Hepatocyte (in vitro differentiated cells): ENCODE data around the gene ESPL1. TPM values are rescaled to one million over a fixed set of nuclear protein-coding genes. Genes with fewer than 3 reads are reported as not detected.

Experiments used
- DNase-seq: peaks from one replicate; pipeline ENCODE4 v3.0.0-alpha.2; 2016; ENCODE audit warnings: low spot score
- H2AFZ ChIP-seq: fragments of 200-600 bp; sonication (generic); 2 replicates; pipeline ENCODE4 v1.6.0; 2016; ENCODE audit warnings: antibody characterized with exemption, mild to moderate bottlenecking
- H3K27ac ChIP-seq: fragments of 200-600 bp; sonication (generic); 2 replicates; pipeline ENCODE4 v1.5.1; 2016; ENCODE audit warnings: mild to moderate bottlenecking
- H3K27me3 ChIP-seq: fragments of 200-600 bp; sonication (generic); 2 replicates; pipeline ENCODE4 v1.6.1; 2016
- H3K36me3 ChIP-seq: fragments of 200-600 bp; sonication (generic); replicated peaks from 2 replicates; pipeline ENCODE4 v1.5.1; 2016; ENCODE audit warnings: low read depth; ENCODE audit not compliant: insufficient read depth
- H3K4me1 ChIP-seq: fragments of 200-600 bp; sonication (generic); 2 replicates; pipeline ENCODE4 v1.5.1; 2016; ENCODE audit warnings: mild to moderate bottlenecking, moderate library complexity; ENCODE audit not compliant: insufficient read depth
- H3K4me2 ChIP-seq: fragments of 200-600 bp; sonication (generic); 2 replicates; pipeline ENCODE4 v1.6.0; 2016
- H3K4me3 ChIP-seq: fragments of 200-600 bp; sonication (generic); 2 replicates; pipeline ENCODE4 v1.5.1; 2016; ENCODE audit warnings: mild to moderate bottlenecking
- H3K79me2 ChIP-seq: fragments of 200-600 bp; sonication (generic); 2 replicates; pipeline ENCODE4 v1.6.0; 2017; ENCODE audit warnings: mild to moderate bottlenecking
- H3K9me2 ChIP-seq: fragments of 200-600 bp; sonication (generic); replicated peaks from 2 replicates; pipeline ENCODE4 v1.6.0; 2017; ENCODE audit warnings: mild to moderate bottlenecking; ENCODE audit not compliant: insufficient read depth
- H3K9me3 ChIP-seq: fragments of 200-600 bp; sonication (generic); 2 replicates; pipeline ENCODE4 v1.5.1; 2016; ENCODE audit warnings: low read depth, mild to moderate bottlenecking
- H4K20me1 ChIP-seq: fragments of 200-600 bp; sonication (generic); 2 replicates; pipeline ENCODE4 v1.6.0; 2016; ENCODE audit warnings: mild to moderate bottlenecking; ENCODE audit not compliant: insufficient read depth, poor library complexity, severe bottlenecking
- EZH2 ChIP-seq: fragments of 200-600 bp; sonication (generic); IDR thresholded peaks from 2 replicates; pipeline ENCODE4 v1.6.1; 2016; ENCODE audit warnings: antibody characterized with exemption, mild to moderate bottlenecking, borderline replicate concordance
- EZH2phosphoT487 ChIP-seq: fragments of 200-600 bp; sonication (generic); IDR thresholded peaks from one replicate; pipeline ENCODE4 v1.6.1; 2018; ENCODE audit warnings: antibody characterized with exemption, mild to moderate bottlenecking, low read depth, moderate library complexity; ENCODE audit not compliant: unreplicated experiment, severe bottlenecking
- WGBS: methylation state at CpG from one replicate; pipeline ENCODE4 v1.1.6; 2016; ENCODE audit warnings: low lambda C conversion rate; ENCODE audit errors: missing lambda C conversion rate; 5-methylcytosine and 5-hydroxymethylcytosine counted together
- polyA plus RNA-seq: library from polyadenylated mRNA; unstranded; fragments of >200 nt; fragmentation: Nextera tagmentation; extraction: Ambion mirVana; gene quantifications from 2 replicates; pipeline ENCODE4 v1.2.1, GENCODE V29; 2016
- total RNA-seq: library from RNA; depleted of rRNA; stranded (reverse); fragments of >200 nt; gene quantifications from 2 replicates; pipeline ENCODE4 v1.2.3, GENCODE V29; 2014
- TF ChIP-seq, protein P1 (sequence below): fragments of 200-600 bp; sonication (generic); IDR thresholded peaks from 2 replicates; pipeline ENCODE4 v1.5.1; 2016; ENCODE audit warnings: antibody characterized with exemption, mild to moderate bottlenecking; ENCODE audit not compliant: poor library complexity

The ESPL1 gene
- total and polyA plus RNA-seq, 2 experiments from 2014 or later, result 5.8 to 7.6 TPM

DNA sequence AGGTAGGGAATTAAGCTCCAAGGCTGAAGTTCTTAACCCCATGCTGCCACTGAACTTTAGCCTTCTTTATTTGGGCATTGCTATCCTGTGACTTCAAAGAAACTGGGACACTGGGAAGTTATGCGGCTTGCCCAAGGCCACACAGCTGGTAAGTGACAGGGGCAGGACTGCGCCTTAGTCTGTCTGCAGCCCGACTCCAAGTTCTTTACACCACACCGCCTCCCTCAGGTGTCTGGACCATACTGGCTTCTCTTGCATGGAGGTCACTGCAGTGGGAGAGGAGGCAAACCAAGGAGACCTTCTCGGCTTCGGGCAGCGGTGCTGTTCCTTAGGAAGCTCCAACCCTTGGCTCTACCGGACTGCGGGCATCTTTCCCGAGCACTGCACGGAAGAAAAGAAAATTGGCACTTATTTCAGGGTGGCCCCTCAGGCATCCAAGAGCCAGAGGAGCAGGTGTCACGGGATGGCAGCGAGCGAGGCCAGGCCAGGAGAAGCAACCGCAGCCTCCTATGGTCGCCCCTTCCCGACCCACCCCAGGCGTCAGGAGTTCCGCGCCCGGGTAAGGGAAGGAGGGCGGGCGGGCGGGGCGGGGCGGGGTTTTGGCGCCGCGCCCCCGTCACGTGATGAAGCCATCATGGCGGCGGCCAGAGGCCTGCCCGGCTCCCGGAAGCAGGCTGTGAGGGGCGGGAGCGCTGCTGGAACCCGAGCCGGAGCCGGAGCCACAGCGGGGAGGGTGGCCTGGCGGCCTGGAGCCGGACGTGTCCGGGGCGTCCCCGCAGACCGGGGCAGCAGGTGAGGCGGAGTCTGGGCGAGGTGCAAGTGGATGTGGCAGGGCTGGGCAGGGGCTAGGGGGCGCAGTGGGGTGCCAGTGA, 16.4 kb upstream of the ESPL1 start:
- no peaks in the 10 kb centered on the region for H3K27me3 ChIP-seq
- WGBS, result 1% methylated on average over 18 of the region's 51 CpGs

DNA sequence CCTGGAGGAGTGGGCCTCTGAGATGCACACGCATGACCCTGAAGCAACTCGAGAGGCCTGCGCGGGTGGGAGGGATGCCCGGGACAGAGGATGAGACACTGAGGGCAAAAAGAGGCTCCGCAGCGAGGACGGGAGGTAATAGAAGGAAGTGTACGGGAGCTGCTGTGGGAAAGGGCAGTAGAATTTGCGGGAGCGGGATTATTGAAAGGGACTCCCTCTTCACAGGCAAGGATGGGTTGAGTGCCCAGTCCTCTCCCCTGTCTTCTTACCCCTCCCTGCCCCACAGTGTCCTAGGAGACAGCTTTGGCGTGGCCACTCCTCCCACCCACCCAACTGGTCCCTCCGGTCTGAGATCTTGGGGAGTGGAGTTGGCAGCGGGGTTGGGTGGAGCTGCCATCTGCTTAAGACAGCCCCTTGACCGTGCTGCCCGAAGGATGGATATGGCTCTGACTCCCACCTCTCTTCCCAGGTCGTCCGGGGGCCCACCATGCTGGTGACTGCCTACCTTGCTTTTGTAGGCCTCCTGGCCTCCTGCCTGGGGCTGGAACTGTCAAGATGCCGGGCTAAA, 15.7 kb upstream of the ESPL1 start:
- DNase-seq, result peak; percentile 42
- H3K36me3 ChIP-seq, result no peaks in the 10 kb centered on the region
- no peaks in the 10 kb centered on the region for H3K27me3 ChIP-seq
- peak overlapping the region; percentile 99 for H3K4me2 ChIP-seq
- no peaks in the 10 kb centered on the region for H4K20me1 ChIP-seq
- H3K4me1 ChIP-seq, result peaks cover 20% of the 10 kb centered on the region
- no peaks in the 10 kb centered on the region for H3K9me3 ChIP-seq
- H3K27ac ChIP-seq, result peak overlapping the region; percentile 99
- H2AFZ ChIP-seq, result peak overlapping the region; percentile 96
- peaks cover 29% of the 10 kb centered on the region for H3K79me2 ChIP-seq
- TF ChIP-seq EZH2, result no peak
- H3K9me2 ChIP-seq, result no peaks in the 10 kb centered on the region
- WGBS, result 19% methylated on average over 17 of the region's 19 CpGs
- peak overlapping the region; percentile 91 for H3K4me3 ChIP-seq

More for the DNA sequence above, 16.4 kb upstream of the ESPL1 start:
- Histone ChIP-seq H3K4me3 (peak overlapping the region; percentile 91), H3K27ac (peak overlapping the region; percentile 99), H2AFZ (peak overlapping the region; percentile 96), H3K79me2 (peaks cover 29% of the 10 kb centered on the region), H3K4me2 (peak overlapping the region; percentile 99), H3K4me1 (peaks cover 20% of the 10 kb centered on the region), H3K9me2 (no peaks in the 10 kb centered on the region), H3K9me3 (no peaks in the 10 kb centered on the region), H3K36me3 (no peaks in the 10 kb centered on the region), H4K20me1 (no peaks in the 10 kb centered on the region)
- no peak for TF ChIP-seq EZH2phosphoT487
- TF ChIP-seq, protein P1, sequence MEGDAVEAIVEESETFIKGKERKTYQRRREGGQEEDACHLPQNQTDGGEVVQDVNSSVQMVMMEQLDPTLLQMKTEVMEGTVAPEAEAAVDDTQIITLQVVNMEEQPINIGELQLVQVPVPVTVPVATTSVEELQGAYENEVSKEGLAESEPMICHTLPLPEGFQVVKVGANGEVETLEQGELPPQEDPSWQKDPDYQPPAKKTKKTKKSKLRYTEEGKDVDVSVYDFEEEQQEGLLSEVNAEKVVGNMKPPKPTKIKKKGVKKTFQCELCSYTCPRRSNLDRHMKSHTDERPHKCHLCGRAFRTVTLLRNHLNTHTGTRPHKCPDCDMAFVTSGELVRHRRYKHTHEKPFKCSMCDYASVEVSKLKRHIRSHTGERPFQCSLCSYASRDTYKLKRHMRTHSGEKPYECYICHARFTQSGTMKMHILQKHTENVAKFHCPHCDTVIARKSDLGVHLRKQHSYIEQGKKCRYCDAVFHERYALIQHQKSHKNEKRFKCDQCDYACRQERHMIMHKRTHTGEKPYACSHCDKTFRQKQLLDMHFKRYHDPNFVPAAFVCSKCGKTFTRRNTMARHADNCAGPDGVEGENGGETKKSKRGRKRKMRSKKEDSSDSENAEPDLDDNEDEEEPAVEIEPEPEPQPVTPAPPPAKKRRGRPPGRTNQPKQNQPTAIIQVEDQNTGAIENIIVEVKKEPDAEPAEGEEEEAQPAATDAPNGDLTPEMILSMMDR, result peak; percentile 59
- peak; percentile 92 for DNase-seq

DNA sequence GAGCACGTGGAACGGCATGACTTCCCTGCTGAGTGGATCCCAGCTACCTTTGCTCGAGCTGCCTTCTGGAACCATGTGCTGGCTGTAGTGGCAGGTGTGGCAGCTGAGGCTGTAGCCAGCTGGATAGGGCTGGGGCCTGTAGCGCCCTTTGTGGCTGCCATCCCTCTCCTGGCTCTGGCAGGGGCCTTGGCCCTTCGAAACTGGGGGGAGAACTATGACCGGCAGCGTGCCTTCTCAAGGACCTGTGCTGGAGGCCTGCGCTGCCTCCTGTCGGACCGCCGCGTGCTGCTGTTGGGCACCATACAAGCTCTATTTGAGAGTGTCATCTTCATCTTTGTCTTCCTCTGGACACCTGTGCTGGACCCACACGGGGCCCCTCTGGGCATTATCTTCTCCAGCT, 14.8 kb upstream of the ESPL1 start:
- WGBS, result 97% methylated on average over 13 of the region's 13 CpGs
- Histone ChIP-seq H3K4me2 (peak overlapping the region; percentile 99), H4K20me1 (no peaks in the 10 kb centered on the region), H3K9me3 (no peaks in the 10 kb centered on the region), H3K79me2 (peaks cover 29% of the 10 kb centered on the region), H3K27ac (peak overlapping the region; percentile 99), H3K9me2 (no peaks in the 10 kb centered on the region), H3K36me3 (no peaks in the 10 kb centered on the region), H3K27me3 (no peaks in the 10 kb centered on the region), H3K4me3 (no peak overlapping the region), H3K4me1 (peaks cover 20% of the 10 kb centered on the region), H2AFZ (no peak overlapping the region)
- TF ChIP-seq EZH2 (no peak), EZH2phosphoT487 (no peak)
- TF ChIP-seq, protein P1, result no peak
- DNase-seq, result no peak

DNA sequence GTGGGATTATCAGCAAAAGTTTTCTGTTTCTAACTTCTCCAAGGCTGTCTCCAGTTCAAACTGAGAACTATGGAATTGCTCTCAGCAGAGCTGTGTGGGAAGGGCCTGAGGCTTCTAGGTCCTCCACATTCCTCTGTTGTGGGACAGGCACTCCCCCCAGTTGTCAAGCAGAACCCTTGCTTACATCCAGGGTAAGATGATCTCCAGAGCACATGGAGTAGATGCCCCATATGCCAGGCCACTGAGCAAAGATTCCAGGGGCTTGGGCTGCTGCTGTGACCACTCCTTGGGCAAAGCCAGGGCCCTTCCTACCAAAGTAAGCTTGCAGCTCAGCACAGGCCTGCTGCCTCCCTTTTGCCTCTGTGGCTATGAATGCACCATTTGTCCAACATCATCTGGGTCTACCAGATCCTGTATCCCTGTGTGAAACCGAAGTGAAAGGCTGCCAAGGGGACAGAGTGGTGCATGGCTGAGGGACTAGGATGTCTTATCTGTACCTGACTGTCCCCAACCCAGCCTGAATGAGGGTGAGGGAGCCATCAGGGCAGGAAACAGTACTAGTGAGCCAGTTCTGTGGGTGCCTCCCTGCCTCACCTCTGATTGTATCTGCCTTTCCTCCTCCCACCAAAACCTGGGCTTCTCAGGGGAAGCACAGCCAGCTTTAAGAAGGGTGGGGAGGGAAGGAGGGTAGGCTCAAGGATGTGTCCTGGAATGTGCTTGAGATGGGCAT, 13.1 kb upstream of the ESPL1 start:
- Histone ChIP-seq H3K9me3 (no peaks in the 10 kb centered on the region), H4K20me1 (no peaks in the 10 kb centered on the region), H3K4me1 (peaks cover 20% of the 10 kb centered on the region), H3K4me2 (no peak overlapping the region), H3K27me3 (no peaks in the 10 kb centered on the region), H3K9me2 (no peaks in the 10 kb centered on the region), H3K79me2 (peaks cover 29% of the 10 kb centered on the region), H3K4me3 (no peak overlapping the region), H2AFZ (no peak overlapping the region), H3K36me3 (no peaks in the 10 kb centered on the region), H3K27ac (no peak overlapping the region)
- WGBS, result 100% methylated on average over 1 of the region's 1 CpG
- TF ChIP-seq EZH2phosphoT487 (no peak), EZH2 (no peak)
- TF ChIP-seq, protein P1, result no peak
- no peak for DNase-seq
